Mucosa of stomach (tissue), 1 donor: ENCODE measurements around the gene ZNF787.

Source experiments
- H3K27me3 ChIP-seq: one replicate; pipeline ENCODE4 v1.7.0; 2013; ENCODE audit warnings: mild to moderate bottlenecking, low read length; ENCODE audit not compliant: control insufficient read depth, insufficient read depth
- H3K36me3 ChIP-seq: one replicate; pipeline ENCODE4 v1.7.0; 2013; ENCODE audit warnings: low read length; ENCODE audit not compliant: control insufficient read depth, insufficient read depth
- H3K4me1 ChIP-seq: one replicate; pipeline ENCODE4 v1.7.0; 2013; ENCODE audit warnings: mild to moderate bottlenecking, low read length; ENCODE audit not compliant: control insufficient read depth, insufficient read depth
- H3K4me3 ChIP-seq: one replicate; pipeline ENCODE4 v1.7.0; 2013; ENCODE audit warnings: low read length
- H3K9ac ChIP-seq: one replicate; pipeline ENCODE4 v1.7.0; 2013; ENCODE audit warnings: mild to moderate bottlenecking, low read length, moderate library complexity
- H3K9me3 ChIP-seq: one replicate; pipeline ENCODE4 v1.7.0; 2013; ENCODE audit warnings: mild to moderate bottlenecking, low read length, moderate library complexity; ENCODE audit not compliant: control insufficient read depth
- donor health status: Pancreatic carcinoma.

ZNF787 gene

GRCh38 chr19:56130006-56130405 is 8.9 kb upstream of the ZNF787 start:
- no peak overlapping the region for H3K9ac ChIP-seq
- H3K4me1 ChIP-seq, result peaks cover 1% of the 10 kb centered on the region
- H3K9me3 ChIP-seq, result no peaks in the 10 kb centered on the region
- H3K27me3 ChIP-seq, result no peaks in the 10 kb centered on the region
- no peak overlapping the region for H3K4me3 ChIP-seq
- H3K36me3 ChIP-seq, result no peaks in the 10 kb centered on the region

- Histone ChIP-seq H3K4me3 (no peak overlapping the region), H3K27me3 (no peaks in the 10 kb centered on the region), H3K9ac (no peak overlapping the region), H3K36me3 (no peaks in the 10 kb centered on the region), H3K4me1 (no peaks in the 10 kb centered on the region), H3K9me3 (no peaks in the 10 kb centered on the region)
These were observed 6.1 kb upstream of the ZNF787 start for GRCh38 chr19:56126983-56127780.

- Histone ChIP-seq H3K4me1 (peaks cover 7% of the 10 kb centered on the region), H3K9me3 (no peaks in the 10 kb centered on the region), H3K9ac (no peak overlapping the region), H3K36me3 (no peaks in the 10 kb centered on the region), H3K4me3 (no peak overlapping the region), H3K27me3 (no peaks in the 10 kb centered on the region)
These were observed 4.9 kb upstream of the ZNF787 start for GRCh38 chr19:56125806-56126590.

GRCh38 chr19:56124578-56124977 is 3.5 kb upstream of the ZNF787 start:
- H3K4me3 ChIP-seq, result no peak overlapping the region
- no peaks in the 10 kb centered on the region for H3K9me3 ChIP-seq
- no peaks in the 10 kb centered on the region for H3K36me3 ChIP-seq
- H3K4me1 ChIP-seq, result peaks cover 13% of the 10 kb centered on the region
- H3K27me3 ChIP-seq, result no peaks in the 10 kb centered on the region
- H3K9ac ChIP-seq, result no peak overlapping the region

- Histone ChIP-seq H3K36me3 (no peaks in the 10 kb centered on the region), H3K9me3 (no peaks in the 10 kb centered on the region), H3K4me1 (peaks cover 25% of the 10 kb centered on the region), H3K4me3 (no peak overlapping the region), H3K27me3 (no peaks in the 10 kb centered on the region), H3K9ac (no peak overlapping the region)
These were observed 2.3 kb upstream of the ZNF787 start for GRCh38 chr19:56123266-56123891.

GRCh38 chr19:56120371-56121179 is 520 bp downstream of the ZNF787 start:
- Histone ChIP-seq H3K27me3 (no peaks in the 10 kb centered on the region), H3K4me3 (peak overlapping the region; percentile 33), H3K4me1 (peaks cover 36% of the 10 kb centered on the region), H3K9ac (peak overlapping the region; percentile 80), H3K9me3 (no peaks in the 10 kb centered on the region), H3K36me3 (no peaks in the 10 kb centered on the region)

- H3K4me1 ChIP-seq, result peaks cover 37% of the 10 kb centered on the region
These were observed 1.1 kb downstream of the ZNF787 start for GRCh38 chr19:56120002-56120370.

GRCh38 chr19:56119582-56119978 is 1.5 kb downstream of the ZNF787 start:
- Histone ChIP-seq H3K9me3 (no peaks in the 10 kb centered on the region), H3K4me3 (peak overlapping the region; percentile 33), H3K27me3 (no peaks in the 10 kb centered on the region), H3K4me1 (peaks cover 40% of the 10 kb centered on the region), H3K9ac (peak overlapping the region; percentile 80), H3K36me3 (no peaks in the 10 kb centered on the region)

More at GRCh38 chr19:56120002-56120370, 1.1 kb downstream of the ZNF787 start:
- no peaks in the 10 kb centered on the region for H3K9me3 ChIP-seq
- H3K27me3 ChIP-seq, result no peaks in the 10 kb centered on the region
- H3K4me3 ChIP-seq, result peak overlapping the region; percentile 33
- no peaks in the 10 kb centered on the region for H3K36me3 ChIP-seq
- peak overlapping the region; percentile 80 for H3K9ac ChIP-seq

- Histone ChIP-seq H3K4me3 (no peak overlapping the region), H3K9me3 (no peaks in the 10 kb centered on the region), H3K4me1 (peaks cover 40% of the 10 kb centered on the region), H3K36me3 (no peaks in the 10 kb centered on the region), H3K27me3 (no peaks in the 10 kb centered on the region), H3K9ac (peak overlapping the region; percentile 80)
These were observed 2.2 kb downstream of the ZNF787 start for GRCh38 chr19:56118666-56119581.

GRCh38 chr19:56117889-56118288 is 3.2 kb downstream of the ZNF787 start:
- Histone ChIP-seq H3K9ac (peak overlapping the region; percentile 6), H3K27me3 (no peaks in the 10 kb centered on the region), H3K4me1 (peaks cover 46% of the 10 kb centered on the region), H3K4me3 (no peak overlapping the region), H3K36me3 (no peaks in the 10 kb centered on the region), H3K9me3 (no peaks in the 10 kb centered on the region)

- Histone ChIP-seq H3K9me3 (no peaks in the 10 kb centered on the region), H3K4me3 (no peak overlapping the region), H3K36me3 (no peaks in the 10 kb centered on the region), H3K4me1 (peaks cover 49% of the 10 kb centered on the region), H3K27me3 (no peaks in the 10 kb centered on the region), H3K9ac (no peak overlapping the region)
These were observed 3.7 kb downstream of the ZNF787 start for GRCh38 chr19:56117376-56117884.
